HG03520 (cell line): Measurements from ENCODE around the gene GRIK1.

Experiments used
- ATAC-seq: cut with Tn5 transposase; IDR thresholded peaks from one replicate; pipeline ENCODE4 v1.9.1; 2021; ENCODE audit warnings: mild to moderate bottlenecking, moderate library complexity; ENCODE audit not compliant: unreplicated experiment

GRIK1 gene

GRCh38 chr21:29793712-29794111 lies 146.1 kb downstream of the GRIK1 start:
- no peak for ATAC-seq

- ATAC-seq: no peak
These were observed 150.4 kb downstream of the GRIK1 start for GRCh38 chr21:29789393-29789792.

- ATAC-seq: no peak
These were observed 151.0 kb downstream of the GRIK1 start for GRCh38 chr21:29788752-29789151.

- ATAC-seq: no peak
These were observed 152.4 kb downstream of the GRIK1 start for GRCh38 chr21:29787361-29787909.

DNA sequence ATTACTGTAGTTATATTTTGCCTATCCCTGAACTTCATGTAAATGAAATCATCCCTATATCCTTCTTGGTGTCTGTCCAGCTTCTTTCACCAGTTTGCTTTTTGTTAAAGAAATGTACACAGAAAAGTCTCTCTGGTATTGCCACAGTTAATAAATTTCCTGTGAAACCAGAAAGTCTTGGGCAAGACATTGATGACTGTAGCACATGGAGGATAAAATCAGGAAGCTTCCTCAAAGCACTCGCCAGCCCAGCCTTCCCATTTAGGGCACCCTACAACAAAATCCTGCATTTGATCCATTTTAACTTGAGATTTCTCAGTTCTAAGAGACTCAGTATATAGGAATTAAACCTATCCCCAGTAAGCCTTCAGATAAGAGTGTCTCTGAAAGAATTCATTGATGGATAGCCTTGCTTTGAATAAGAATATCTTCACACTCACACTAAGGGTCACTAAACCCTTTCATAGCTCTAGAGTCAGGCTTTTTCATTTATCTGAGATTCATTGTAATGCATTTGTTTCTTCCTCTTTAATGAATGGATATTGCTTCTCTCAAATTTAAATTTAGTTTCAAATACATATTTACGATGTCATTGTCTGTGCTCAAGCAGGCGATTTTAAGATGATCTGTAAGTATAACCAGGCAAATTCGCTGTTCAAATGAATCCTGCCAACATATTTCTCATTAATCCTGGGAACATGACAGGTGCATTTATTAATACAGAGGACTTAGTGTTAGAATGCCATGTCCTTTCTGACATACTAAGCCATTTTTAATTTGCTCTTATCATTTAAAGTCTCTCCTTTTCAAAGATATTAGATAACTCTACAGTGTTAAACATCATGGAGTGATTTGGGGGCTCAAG lies 153.1 kb downstream of the GRIK1 start:
- ATAC-seq: no peak

DNA sequence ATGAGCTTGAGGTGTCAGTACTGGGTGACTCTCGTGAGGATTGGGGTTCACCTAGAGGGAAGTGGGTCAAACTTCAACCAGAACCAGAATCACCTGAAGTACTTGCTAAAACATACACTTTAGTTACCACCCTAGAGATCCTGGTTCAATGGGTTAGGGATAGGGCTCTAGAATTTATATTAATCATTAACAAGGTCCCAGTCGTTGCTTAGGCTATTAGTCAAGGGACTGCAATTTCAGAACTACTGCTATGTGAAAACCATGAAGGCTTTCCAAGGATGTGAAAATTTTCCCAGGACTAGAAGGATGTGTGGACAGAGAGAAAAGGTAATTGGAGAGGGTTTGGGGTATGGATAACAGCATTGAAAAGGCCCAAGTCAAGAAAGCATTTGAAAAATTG lies 162.6 kb downstream of the GRIK1 start:
- ATAC-seq: no peak

GRCh38 chr21:29775462-29775861 lies 164.3 kb downstream of the GRIK1 start:
- ATAC-seq: no peak

DNA sequence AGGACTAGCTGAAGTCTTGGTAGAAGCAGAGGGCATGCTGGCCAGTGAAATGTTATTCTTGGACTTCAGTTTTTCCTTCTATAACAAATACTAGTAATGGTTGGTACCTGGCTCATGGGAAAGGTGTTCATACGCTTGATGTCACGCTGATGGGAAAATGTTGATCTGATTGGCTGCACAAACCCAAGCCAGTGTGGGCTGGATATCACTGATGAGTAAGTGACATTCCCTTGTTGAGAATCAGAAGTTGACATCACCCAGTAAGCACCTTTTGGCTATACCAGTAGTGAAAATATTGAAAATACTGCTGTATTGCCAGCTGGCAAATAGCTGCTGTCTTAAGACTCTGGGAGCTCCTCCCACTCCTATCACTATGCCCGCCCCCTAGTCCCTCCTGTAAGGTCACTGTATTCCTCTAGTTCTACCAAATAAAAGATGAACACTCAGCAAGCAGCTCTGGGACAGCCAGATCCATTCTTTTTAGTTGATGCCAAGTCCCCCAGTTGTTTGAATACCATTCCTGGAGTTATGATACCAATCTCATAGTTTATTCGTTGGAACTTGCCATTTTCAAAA lies 168.2 kb downstream of the GRIK1 start:
- no peak for ATAC-seq

DNA sequence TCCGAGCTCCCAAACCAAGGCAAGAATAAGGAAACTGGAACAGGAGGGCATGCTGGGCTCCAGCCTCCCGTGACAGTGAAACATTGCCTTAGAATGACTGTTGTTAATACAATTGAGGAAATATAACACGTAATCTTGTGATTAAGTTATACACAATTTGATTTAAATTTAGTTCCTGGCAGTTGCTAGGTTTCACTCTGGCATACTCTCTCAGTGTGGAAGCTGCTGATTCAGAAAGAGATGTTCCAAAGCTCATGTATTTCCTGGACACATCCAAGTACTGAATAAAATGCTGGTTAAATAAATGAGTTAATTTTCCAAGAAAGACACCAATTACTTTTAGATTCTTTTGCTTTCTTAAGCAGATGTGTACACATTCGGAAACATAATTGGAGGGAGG lies 176.1 kb downstream of the GRIK1 start:
- no peak for ATAC-seq

DNA sequence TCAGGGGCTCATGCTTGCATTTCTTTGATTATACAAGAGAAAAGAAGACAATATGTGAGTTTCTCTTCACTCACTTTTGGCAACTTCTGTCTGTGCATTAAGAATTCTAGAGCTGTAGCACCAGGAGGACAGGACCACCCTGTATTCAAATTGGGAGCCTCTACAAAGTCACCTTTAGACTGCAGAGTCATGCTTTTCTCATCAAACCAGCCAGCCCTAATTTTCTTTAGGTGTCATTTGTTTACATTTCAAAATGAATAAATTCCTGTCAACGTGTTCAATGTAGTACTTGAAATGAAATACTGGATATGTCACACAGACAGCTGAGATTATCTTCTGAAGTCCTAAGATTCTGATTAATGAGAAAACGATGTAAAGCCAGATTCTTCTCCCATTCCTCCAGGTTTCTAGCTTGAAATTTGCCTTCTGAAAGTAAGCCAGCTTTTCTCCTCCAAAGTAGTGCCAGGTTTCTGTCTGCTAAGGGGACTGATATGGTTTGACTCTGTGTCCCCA lies 177.2 kb downstream of the GRIK1 start:
- ATAC-seq: no peak

GRCh38 chr21:29753216-29753615 lies 186.6 kb downstream of the GRIK1 start:
- no peak for ATAC-seq

- no peak for ATAC-seq
These were observed 188.2 kb downstream of the GRIK1 start for GRCh38 chr21:29751473-29752185.

- ATAC-seq: no peak
These were observed 189.8 kb downstream of the GRIK1 start for GRCh38 chr21:29749957-29750356.

- no peak for ATAC-seq
These were observed 190.6 kb downstream of the GRIK1 start for GRCh38 chr21:29749223-29749622.

DNA sequence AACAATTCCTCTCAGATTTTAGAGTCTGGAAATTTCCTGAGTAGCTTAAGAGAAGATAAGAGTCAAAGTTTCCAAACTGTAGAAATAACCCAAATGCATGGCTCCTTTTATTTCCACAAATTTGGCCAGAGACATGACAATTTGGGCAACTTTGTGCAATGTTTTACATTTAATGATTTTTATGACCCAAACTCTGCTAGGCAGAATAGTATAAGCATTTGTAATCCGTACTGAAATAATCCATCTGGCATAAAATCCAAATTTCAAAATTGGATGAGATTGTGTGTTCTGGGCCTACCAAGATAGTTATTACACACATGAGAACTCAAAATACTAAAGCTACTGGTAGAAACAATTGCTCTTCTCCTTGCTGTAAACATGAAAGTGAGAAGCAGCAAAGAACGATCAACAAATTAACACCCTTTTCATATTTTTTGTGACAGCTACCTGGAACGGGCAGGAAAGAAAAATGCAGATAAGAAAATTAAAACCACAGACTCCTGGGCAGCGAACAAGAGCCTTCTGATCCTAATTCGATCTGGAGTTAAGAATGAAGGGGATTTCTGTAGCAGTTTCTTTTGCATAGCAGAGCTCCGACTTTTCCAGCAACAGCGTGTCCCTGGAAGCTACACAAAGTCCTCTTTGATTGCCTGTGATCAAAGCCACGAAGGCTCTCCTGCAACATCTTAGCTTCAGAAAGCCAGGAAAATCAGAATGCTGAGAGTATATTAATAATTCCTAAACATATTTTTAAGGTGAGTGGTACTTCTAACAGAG lies 191.2 kb downstream of the GRIK1 start:
- ATAC-seq: no peak

DNA sequence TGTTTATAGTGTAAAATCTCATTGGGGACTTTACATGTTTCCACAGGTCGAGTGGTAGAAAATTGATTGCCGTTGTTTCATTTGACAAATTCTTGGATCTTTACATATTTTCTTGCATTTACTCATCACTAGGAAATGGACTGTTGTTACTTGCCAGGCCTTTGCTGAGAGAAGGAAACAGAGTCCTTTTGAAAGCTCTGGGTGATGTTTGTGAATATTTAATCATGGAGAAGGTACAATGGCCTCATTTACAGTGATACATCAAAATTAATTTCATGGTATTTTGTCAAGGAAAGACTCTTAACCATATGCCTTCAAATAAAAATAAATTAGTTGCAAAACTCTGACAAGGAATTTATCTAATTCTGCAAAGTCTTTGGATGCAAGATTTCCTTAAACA lies 198.0 kb downstream of the GRIK1 start:
- no peak for ATAC-seq

DNA sequence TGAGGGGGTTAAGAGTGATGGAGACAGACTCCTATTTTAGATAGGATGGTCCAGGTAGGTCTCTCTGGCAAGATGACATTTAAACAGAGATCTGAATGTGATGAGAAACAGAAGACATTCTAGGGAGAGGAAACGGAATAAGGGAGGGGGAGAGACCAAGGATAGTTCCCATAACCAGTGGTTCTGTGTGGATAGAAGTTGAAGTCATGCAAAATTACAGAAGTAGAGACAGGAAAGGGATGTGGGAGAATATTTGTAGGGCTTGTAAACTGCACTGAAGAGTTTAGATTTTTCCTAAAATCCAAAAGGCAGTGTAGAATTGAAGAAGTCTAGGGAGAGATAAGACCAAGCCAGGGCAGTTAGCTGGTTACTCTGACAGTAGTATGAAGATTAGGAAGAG lies 200.6 kb downstream of the GRIK1 start:
- ATAC-seq: no peak

- ATAC-seq: no peak
These were observed 201.1 kb downstream of the GRIK1 start for GRCh38 chr21:29738730-29739129.

- ATAC-seq: no peak
These were observed 202.6 kb downstream of the GRIK1 start for GRCh38 chr21:29737186-29737585.

DNA sequence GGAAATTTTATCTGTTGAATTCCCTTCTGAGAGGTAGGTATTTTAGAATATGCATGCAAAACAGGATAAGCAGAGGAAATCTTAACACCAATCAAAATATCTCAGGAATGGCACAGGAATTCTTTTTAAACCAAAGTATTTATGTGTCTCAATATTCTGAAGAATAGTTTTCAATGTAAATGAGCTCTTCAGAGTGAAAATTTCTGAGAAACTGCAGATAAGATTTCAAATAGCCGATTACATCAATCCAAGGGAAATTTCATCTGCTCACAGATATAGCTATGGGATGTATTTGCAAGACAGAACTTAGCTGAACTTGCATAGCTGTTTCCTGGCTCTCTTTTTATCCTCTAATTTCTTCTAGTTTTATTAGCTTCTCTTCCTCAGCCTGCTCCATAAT lies 209.5 kb downstream of the GRIK1 start:
- ATAC-seq: no peak

DNA sequence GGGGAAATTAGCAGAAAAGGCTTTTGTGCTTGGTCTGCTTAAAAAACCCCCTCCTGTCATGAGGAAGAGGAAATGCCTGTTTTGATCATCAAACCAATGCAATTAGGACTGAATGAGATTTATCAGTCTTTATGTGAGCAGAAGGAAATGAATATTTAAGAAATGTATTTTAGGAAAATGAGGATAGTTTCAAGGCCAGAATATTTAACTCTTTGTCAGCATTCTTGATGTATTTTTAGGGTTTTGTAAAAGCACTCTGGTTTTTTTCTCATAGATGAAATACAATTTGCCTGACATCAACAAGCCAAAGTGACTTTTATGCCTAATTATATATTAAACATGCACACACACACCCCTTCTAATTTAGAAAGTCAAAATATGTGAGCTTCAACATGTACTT lies 213.8 kb downstream of the GRIK1 start:
- no peak for ATAC-seq
